Ishikawa (cell line): ENCODE measurements around the gene AP4S1.

ENCODE experiments used
- CEBPB ChIP-seq: IDR thresholded peaks from 2 replicates; pipeline ENCODE4 v1.6.1; 2012
- EP300 ChIP-seq: IDR thresholded peaks from 2 replicates; pipeline ENCODE4 v1.6.1; 2012; ENCODE audit warnings: borderline replicate concordance
- MAX ChIP-seq: IDR thresholded peaks from 2 replicates; pipeline ENCODE4 v1.6.1; 2012
- RAD21 ChIP-seq: IDR thresholded peaks from 2 replicates; pipeline ENCODE4 v1.6.1; 2012; ENCODE audit warnings: low read depth
- REST ChIP-seq: IDR thresholded peaks from 2 replicates; pipeline ENCODE4 v1.6.1; 2012; ENCODE audit warnings: low read depth, mild to moderate bottlenecking
- TAF1 ChIP-seq: IDR thresholded peaks from 2 replicates; pipeline ENCODE4 v1.6.1; 2012; ENCODE audit warnings: low read depth, mild to moderate bottlenecking
- TCF12 ChIP-seq: IDR thresholded peaks from 2 replicates; pipeline ENCODE4 v1.6.1; 2012; ENCODE audit warnings: low read depth

- TF ChIP-seq MAX (no peak), TAF1 (no peak), RAD21 (no peak), EP300 (no peak), CEBPB (no peak), REST (no peak), TCF12 (no peak)
These were observed 31.6 kb downstream of the AP4S1 start for GRCh38 chr14:31057035-31057434.
